K562 (cell line): Measurements from ENCODE around the gene TAP2. TPM values are rescaled to one million over a fixed set of nuclear protein-coding genes. Genes with fewer than 3 reads are reported as not detected.
A peak's percentile ranks its signal among the peaks of the same experiment; 100 is the strongest.

Experiments used
- BCL6 ChIP-seq: fragments of 250-450 bp; sonication (Bioruptor Pico); IDR thresholded peaks from 2 replicates; pipeline ENCODE4 v1.4.0; 2020
- CREBBP ChIP-seq: IDR thresholded peaks from one replicate; pipeline ENCODE4 v1.6.1; 2012; ENCODE audit warnings: low read depth, mild to moderate bottlenecking, control low read depth, inconsistent platforms, low read length
- DMBX1 ChIP-seq: fragments of 250-450 bp; sonication (Bioruptor Pico); IDR thresholded peaks from 2 replicates; pipeline ENCODE4 v1.8.0; 2022; ENCODE audit warnings: inconsistent platforms, mild to moderate bottlenecking, moderate library complexity, borderline replicate concordance
- GTF2A2 ChIP-seq: IDR thresholded peaks from 2 replicates; pipeline ENCODE4 v1.6.1; 2016; ENCODE audit warnings: mild to moderate bottlenecking, missing genetic modification characterization, missing compliant biosample characterization
- HMBOX1 ChIP-seq: sonication (generic); IDR thresholded peaks from 2 replicates; pipeline ENCODE4 v1.6.1; 2016
- MEF2A ChIP-seq: IDR thresholded peaks from 2 replicates; pipeline ENCODE4 v1.6.1; 2011; ENCODE audit warnings: low read depth, mild to moderate bottlenecking, low read length, moderate library complexity; ENCODE audit not compliant: control insufficient read depth
- MLLT1 ChIP-seq, 2 experiments: fragments of 450-650 bp; IDR thresholded peaks; 2 replicates each; pipeline ENCODE4 v1.6.1; 2016
- NELFE ChIP-seq: IDR thresholded peaks from 2 replicates; pipeline ENCODE4 v1.6.1; 2011; ENCODE audit warnings: mild to moderate bottlenecking; ENCODE audit not compliant: insufficient read depth, insufficient read length
- NR2F6 ChIP-seq: fragments of 450-650 bp; formaldehyde crosslinking; IDR thresholded peaks from 2 replicates; pipeline ENCODE4 v1.4.0; 2020; ENCODE audit warnings: mild to moderate bottlenecking
- PHF8 ChIP-seq: fragments of 200-600 bp; sonication (generic); IDR thresholded peaks from 2 replicates; pipeline ENCODE4 v1.6.1; 2012; ENCODE audit warnings: mixed run types, mild to moderate bottlenecking, inconsistent platforms, low read length, moderate library complexity, borderline replicate concordance
- PTRF ChIP-seq: fragments of 450-650 bp; IDR thresholded peaks from 2 replicates; pipeline ENCODE4 v1.6.1; 2016; ENCODE audit warnings: mild to moderate bottlenecking, missing genetic modification characterization, missing compliant biosample characterization
- RBM14 ChIP-seq: fragments of 200-400 bp; formaldehyde crosslinking; IDR thresholded peaks from 2 replicates; pipeline ENCODE4 v1.6.1; 2018; ENCODE audit warnings: low read depth, mild to moderate bottlenecking, low read length, moderate library complexity, borderline replicate concordance; ENCODE audit not compliant: insufficient read depth
- RUNX1 ChIP-seq: sonication (generic); IDR thresholded peaks from 2 replicates; pipeline ENCODE4 v1.6.1; 2016; ENCODE audit warnings: antibody characterized with exemption, low read depth
- SMAD1 ChIP-seq: fragments of 150-350 bp; IDR thresholded peaks from 2 replicates; pipeline ENCODE4 v1.6.1; 2014; ENCODE audit warnings: low read length, low read depth; ENCODE audit not compliant: partially characterized antibody
- TCF15 ChIP-seq: fragments of 250-450 bp; sonication (Bioruptor Pico); IDR thresholded peaks from 2 replicates; pipeline ENCODE4 v1.8.0; 2022; ENCODE audit warnings: moderate library complexity, mild to moderate bottlenecking, inconsistent platforms
- TCF3 ChIP-seq: sonication (generic); formaldehyde crosslinking; IDR thresholded peaks from 2 replicates; pipeline ENCODE4 v1.4.0; 2020; ENCODE audit warnings: mild to moderate bottlenecking, missing genetic modification reagents
- XRCC5 ChIP-seq: fragments of 200-400 bp; formaldehyde crosslinking; IDR thresholded peaks from 2 replicates; pipeline ENCODE4 v1.6.1; 2017; ENCODE audit warnings: low read depth, mild to moderate bottlenecking, low read length
- ZFP30 ChIP-seq: fragments of 250-450 bp; sonication (Bioruptor Pico); IDR thresholded peaks from 2 replicates; pipeline ENCODE4 v1.8.0; 2022; ENCODE audit warnings: moderate library complexity, mild to moderate bottlenecking, inconsistent platforms, borderline replicate concordance
- ZNF12 ChIP-seq: sonication (generic); formaldehyde crosslinking; IDR thresholded peaks from 2 replicates; pipeline ENCODE4 v1.4.0; 2020; ENCODE audit warnings: mild to moderate bottlenecking, missing genetic modification reagents
- ZNF134 ChIP-seq: fragments of 250-450 bp; sonication (Bioruptor Pico); conservative IDR thresholded peaks from 2 replicates; pipeline ENCODE4 v1.4.0; 2020
- ZNF395 ChIP-seq: fragments of 200-800 bp; sonication (Bioruptor generic); IDR thresholded peaks from 2 replicates; pipeline ENCODE4 v1.6.1; 2017; ENCODE audit warnings: missing genetic modification characterization, missing compliant biosample characterization
- ZNF41 ChIP-seq: fragments of 250-450 bp; sonication (Bioruptor Pico); conservative IDR thresholded peaks from 2 replicates; pipeline ENCODE4 v1.4.0; 2020; ENCODE audit warnings: mild to moderate bottlenecking
- ZNF431 ChIP-seq: sonication (generic); formaldehyde crosslinking; IDR thresholded peaks from 2 replicates; pipeline ENCODE4 v1.8.0; 2022; ENCODE audit warnings: mild to moderate bottlenecking, missing genetic modification reagents
- ZNF830 ChIP-seq: fragments of 250-450 bp; sonication (Bioruptor Pico); IDR thresholded peaks from 2 replicates; pipeline ENCODE4 v1.5.0; 2021; ENCODE audit warnings: mild to moderate bottlenecking
- polyA plus RNA-seq, 8 experiments: library from polyadenylated mRNA; depleted of rRNA in 4 of 8; stranded (reverse) in 5 of 8; unstranded in 3 of 8; fragments of >200 nt; fragmentation: Nextera tagmentation in 2 of 8; fragmentation: Illumina TruSeq in 1 of 8; extraction: Ambion mirVana in 2 of 8; extraction: Trizol in 1 of 8; gene quantifications; 2 replicates each; pipeline versions ENCODE4 v1.2.1 to v1.2.3, GENCODE V29; 2011 to 2014; ENCODE audit warnings: inconsistent platforms in 1 of 8, missing spikeins in 1 of 8
- total RNA-seq, 7 experiments: library from RNA; depleted of rRNA in 6 of 7; stranded (reverse); fragments of >200 nt in 6 of 7; fragmentation: Illumina TruSeq in 2 of 7; extraction: Trizol in 2 of 7; gene quantifications; 2 replicates each; pipeline versions ENCODE4 v1.2.1 to v1.2.3, GENCODE V29; 2011 to 2021; ENCODE audit warnings: low replicate concordance in 1 of 7

The TAP2 gene
- total and polyA plus RNA-seq, 9 of the 15 experiments (the other 6 are each of a cell fraction or from before 2014, with no cell fraction given), result 2.0 to 53.5 (median 19.6) TPM

GRCh38 chr6:32838114-32838958, at the start of gene TAP2 (continued):
- no peak for TF ChIP-seq MEF2A
- TF ChIP-seq RUNX1, result 0 out of 2 replicates have a peak, but pooled peaks have one; percentile 66
- TF ChIP-seq SMAD1, result no peak
- no peak for TF ChIP-seq ZNF41 (CRISPR knock-in tag)
- TF ChIP-seq CREBBP, result no peak
- TF ChIP-seq NELFE, result no peak
- TF ChIP-seq ZNF395 (CRISPR knock-in tag), result no peak
- TF ChIP-seq BCL6 (CRISPR knock-in tag), result no peak
- no peak for TF ChIP-seq ZFP30 (CRISPR knock-in tag)
- no peak for TF ChIP-seq ZNF830 (CRISPR knock-in tag)
- TF ChIP-seq MLLT1 (IDR thresholded peaks at IDR 0.05), result 0 out of 4 replicates have a peak, but pooled peaks of 1 of the 2 experiments have one; percentile 18
- no peak for TF ChIP-seq RBM14
- peak; percentile 87 for TF ChIP-seq XRCC5
- no peak for TF ChIP-seq ZNF431 (CRISPR knock-in tag)
- TF ChIP-seq ZNF12 (CRISPR knock-in tag), result no peak
- no peak for TF ChIP-seq TCF15 (CRISPR knock-in tag)
- no peak for TF ChIP-seq NR2F6 (CRISPR knock-in tag)
- 0 out of 2 replicates have a peak, but pooled peaks have one; percentile 17 for TF ChIP-seq DMBX1
- no peak for TF ChIP-seq PTRF
- no peak for TF ChIP-seq GTF2A2 (tag)
- TF ChIP-seq PHF8, result peak; percentile 65
- no peak for TF ChIP-seq ZNF134
- TF ChIP-seq HMBOX1, result peak; percentile 16; the same call in 1 of the 2 replicates
- peak; percentile 9 for TF ChIP-seq TCF3 (CRISPR knock-in tag)
